ENCODE measurements around the gene NFKB2. TPM values are rescaled to one million over a fixed set of nuclear protein-coding genes. Genes with fewer than 3 reads are reported as not detected.
A peak's percentile ranks its signal among the peaks of the same experiment; 100 is the strongest.

NFKB2 gene
- total RNA-seq, 1 donor = 37.6 TPM

- no peak for TF ChIP-seq CTCF (IDR thresholded peaks at IDR 0.05; ENCODE audit: insufficient read depth, low read depth, low read length)
- DNase-seq (ENCODE audit: low read depth) = no peak
- peak overlapping the region; percentile 40 for H3K4me3 ChIP-seq (ENCODE audit: low read depth, low read length)
Measured at GRCh38 chr10:102435529-102436233, 40.2 kb downstream of the NFKB2 start.

GRCh38 chr10:102436312-102436711 lies 40.8 kb downstream of the NFKB2 start:
- no peak overlapping the region for H3K4me3 ChIP-seq (ENCODE audit: low read depth, low read length)
- TF ChIP-seq CTCF (IDR thresholded peaks at IDR 0.05; ENCODE audit: insufficient read depth, low read depth, low read length) = no peak
- DNase-seq (ENCODE audit: low read depth) = no peak

- H3K4me3 ChIP-seq (ENCODE audit: low read depth, low read length) = no peak overlapping the region
- DNase-seq (ENCODE audit: low read depth) = no peak
- TF ChIP-seq CTCF (IDR thresholded peaks at IDR 0.05; ENCODE audit: insufficient read depth, low read depth, low read length) = no peak
Measured at GRCh38 chr10:102437515-102437914, 42.0 kb downstream of the NFKB2 start.

GRCh38 chr10:102438374-102438773 lies 42.9 kb downstream of the NFKB2 start:
- DNase-seq (ENCODE audit: low read depth) = no peak
- no peak for TF ChIP-seq CTCF (IDR thresholded peaks at IDR 0.05; ENCODE audit: insufficient read depth, low read depth, low read length)
- H3K4me3 ChIP-seq (ENCODE audit: low read depth, low read length) = no peak overlapping the region

GRCh38 chr10:102444851-102445250 lies 49.3 kb downstream of the NFKB2 start:
- DNase-seq (ENCODE audit: low read depth) = no peak
- TF ChIP-seq CTCF (IDR thresholded peaks at IDR 0.05; ENCODE audit: insufficient read depth, low read depth, low read length) = no peak
- H3K4me3 ChIP-seq (ENCODE audit: low read depth, low read length) = no peak overlapping the region

- peak; percentile 45 for DNase-seq (ENCODE audit: low read depth)
- H3K4me3 ChIP-seq (ENCODE audit: low read depth, low read length) = peak overlapping the region; percentile 73
- TF ChIP-seq CTCF (IDR thresholded peaks at IDR 0.05; ENCODE audit: insufficient read depth, low read depth, low read length) = no peak
Measured at GRCh38 chr10:102449321-102450123, 54.0 kb downstream of the NFKB2 start.
